Measurements from ENCODE around the gene TMEM125. TPM values are rescaled to one million over a fixed set of nuclear protein-coding genes. Genes with fewer than 3 reads are reported as not detected.

The TMEM125 gene
- total and polyA plus RNA-seq, 8 donors: 7.0 to 41.9 (median 22.8) TPM

DNA sequence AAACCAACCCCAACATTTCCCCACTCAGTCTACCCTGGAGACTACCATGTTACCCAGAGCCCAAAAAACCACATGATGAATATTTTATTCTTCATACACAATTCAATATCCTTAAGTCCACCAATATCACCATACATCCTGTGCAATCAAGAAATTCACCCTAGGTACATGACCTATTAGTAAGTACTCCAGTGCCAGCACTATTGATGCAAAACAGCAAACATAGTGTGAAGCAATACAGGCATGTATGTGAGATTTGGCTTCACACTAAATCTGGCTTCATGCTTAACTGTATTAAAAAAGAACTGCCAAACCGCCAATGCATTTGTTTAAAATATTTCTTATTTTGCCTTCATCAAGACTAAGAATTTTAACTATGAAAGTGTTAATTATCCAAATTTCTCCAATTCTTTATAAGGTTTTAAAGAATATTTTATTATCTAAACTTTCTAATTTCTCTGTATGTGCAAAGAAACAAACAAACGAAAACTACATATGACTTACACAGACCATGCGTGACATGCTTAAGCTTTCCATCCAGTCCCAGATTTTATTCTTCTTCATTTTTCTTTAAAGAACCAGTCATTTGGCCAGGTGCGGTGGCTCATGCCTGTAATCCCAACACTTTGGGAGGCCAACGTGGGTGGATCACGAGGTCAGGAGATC is 22.4 kb upstream of the TMEM125 start:
- Histone ChIP-seq H3K4me1 (no peaks in the 10 kb centered on the region), H3K36me3 (no peaks in the 10 kb centered on the region), H3K9me3 (no peaks in the 10 kb centered on the region), H3K27me3 (no peaks in the 10 kb centered on the region), H3K27ac (no peak overlapping the region), H3K4me3 (no peak overlapping the region)
- intact Hi-C loops (cut with DNase I; ENCODE audit: low total_unique reads): no loop called here
- WGBS, 5 donors: 73 to 93% (median 85%) methylated on average over 6 of the region's 6 CpGs
- DNase-seq: no peak
- TF ChIP-seq POLR2A (IDR thresholded peaks at IDR 0.05) (no peak), POLR2AphosphoS5 (IDR thresholded peaks at IDR 0.05) (no peak), EP300 (IDR thresholded peaks at IDR 0.05) (no peak)
- TF ChIP-seq, protein P1, sequence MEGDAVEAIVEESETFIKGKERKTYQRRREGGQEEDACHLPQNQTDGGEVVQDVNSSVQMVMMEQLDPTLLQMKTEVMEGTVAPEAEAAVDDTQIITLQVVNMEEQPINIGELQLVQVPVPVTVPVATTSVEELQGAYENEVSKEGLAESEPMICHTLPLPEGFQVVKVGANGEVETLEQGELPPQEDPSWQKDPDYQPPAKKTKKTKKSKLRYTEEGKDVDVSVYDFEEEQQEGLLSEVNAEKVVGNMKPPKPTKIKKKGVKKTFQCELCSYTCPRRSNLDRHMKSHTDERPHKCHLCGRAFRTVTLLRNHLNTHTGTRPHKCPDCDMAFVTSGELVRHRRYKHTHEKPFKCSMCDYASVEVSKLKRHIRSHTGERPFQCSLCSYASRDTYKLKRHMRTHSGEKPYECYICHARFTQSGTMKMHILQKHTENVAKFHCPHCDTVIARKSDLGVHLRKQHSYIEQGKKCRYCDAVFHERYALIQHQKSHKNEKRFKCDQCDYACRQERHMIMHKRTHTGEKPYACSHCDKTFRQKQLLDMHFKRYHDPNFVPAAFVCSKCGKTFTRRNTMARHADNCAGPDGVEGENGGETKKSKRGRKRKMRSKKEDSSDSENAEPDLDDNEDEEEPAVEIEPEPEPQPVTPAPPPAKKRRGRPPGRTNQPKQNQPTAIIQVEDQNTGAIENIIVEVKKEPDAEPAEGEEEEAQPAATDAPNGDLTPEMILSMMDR (IDR thresholded peaks at IDR 0.05): no peak

DNA sequence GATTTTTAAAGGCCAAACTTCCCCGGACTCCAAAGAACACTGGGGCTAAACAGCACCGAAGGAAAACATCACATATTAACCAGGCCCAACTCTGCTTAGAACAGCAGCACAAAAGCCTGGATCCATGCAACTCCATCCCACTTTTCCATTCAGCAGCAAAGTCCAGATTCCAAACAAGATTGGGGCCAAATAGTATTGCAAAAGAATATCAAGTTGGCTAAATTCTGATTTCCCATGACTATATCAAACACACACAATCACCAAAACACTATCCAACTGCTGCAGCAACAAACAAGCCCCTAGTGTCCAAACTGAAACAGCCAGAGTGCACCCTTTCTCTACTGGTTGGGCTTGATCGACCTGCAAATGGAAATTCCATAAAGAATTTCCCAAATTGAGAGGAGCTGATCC is 19.4 kb upstream of the TMEM125 start:
- H3K4me3 ChIP-seq: no peak overlapping the region
- no peaks in the 10 kb centered on the region for H3K27me3 ChIP-seq
- TF ChIP-seq POLR2AphosphoS5 (IDR thresholded peaks at IDR 0.05) (no peak), POLR2A (IDR thresholded peaks at IDR 0.05) (no peak), EP300 (IDR thresholded peaks at IDR 0.05) (no peak)
- TF ChIP-seq, protein P1 (IDR thresholded peaks at IDR 0.05): no peak
- intact Hi-C loops (cut with DNase I; ENCODE audit: low total_unique reads): no loop called here
- DNase-seq: no peak
- WGBS, 5 donors: 76 to 90% (median 87%) methylated on average over 3 of the region's 3 CpGs
- no peaks in the 10 kb centered on the region for H3K9me3 ChIP-seq
- H3K27ac ChIP-seq: no peak overlapping the region
- H3K36me3 ChIP-seq: no peaks in the 10 kb centered on the region
- H3K4me1 ChIP-seq: peaks cover under 1 to 7% (median 4%) of the 10 kb centered on the region in 4 donors

DNA sequence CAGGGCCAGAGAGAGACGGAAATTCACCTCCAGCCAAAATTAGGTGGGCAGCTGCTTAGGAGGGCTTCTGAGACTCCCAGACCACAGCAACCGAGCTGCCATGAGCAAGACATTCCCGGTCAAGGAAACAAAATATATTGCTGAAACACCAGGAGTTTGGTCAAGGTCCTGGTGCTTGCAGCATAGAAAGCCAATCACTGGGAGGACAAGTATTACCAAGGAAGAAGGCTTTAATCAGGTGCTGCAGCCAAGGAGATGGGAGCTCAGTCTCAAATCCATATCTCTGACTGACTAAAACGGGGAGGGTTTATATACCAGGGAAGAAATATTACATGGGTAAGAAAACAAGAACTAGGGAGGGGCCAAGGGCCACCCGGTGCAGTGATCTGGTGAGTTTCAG is 18.8 kb upstream of the TMEM125 start:
- no peak for DNase-seq
- 78 to 94% (median 93%) methylated on average over 5 of the region's 5 CpGs for WGBS, 5 donors
- H3K27me3 ChIP-seq: no peaks in the 10 kb centered on the region
- no peak overlapping the region for H3K27ac ChIP-seq
- H3K4me3 ChIP-seq: no peak overlapping the region
- H3K4me1 ChIP-seq: peaks cover 7 to 14% (median 10%) of the 10 kb centered on the region in 4 donors
- no peaks in the 10 kb centered on the region for H3K36me3 ChIP-seq
- TF ChIP-seq, protein P1 (IDR thresholded peaks at IDR 0.05): no peak
- TF ChIP-seq EP300 (IDR thresholded peaks at IDR 0.05): no peak
- TF ChIP-seq POLR2A (IDR thresholded peaks at IDR 0.05): no peak
- no peak for TF ChIP-seq POLR2AphosphoS5 (IDR thresholded peaks at IDR 0.05)
- intact Hi-C loops (cut with DNase I; ENCODE audit: low total_unique reads): no loop called here
- no peaks in the 10 kb centered on the region for H3K9me3 ChIP-seq

DNA sequence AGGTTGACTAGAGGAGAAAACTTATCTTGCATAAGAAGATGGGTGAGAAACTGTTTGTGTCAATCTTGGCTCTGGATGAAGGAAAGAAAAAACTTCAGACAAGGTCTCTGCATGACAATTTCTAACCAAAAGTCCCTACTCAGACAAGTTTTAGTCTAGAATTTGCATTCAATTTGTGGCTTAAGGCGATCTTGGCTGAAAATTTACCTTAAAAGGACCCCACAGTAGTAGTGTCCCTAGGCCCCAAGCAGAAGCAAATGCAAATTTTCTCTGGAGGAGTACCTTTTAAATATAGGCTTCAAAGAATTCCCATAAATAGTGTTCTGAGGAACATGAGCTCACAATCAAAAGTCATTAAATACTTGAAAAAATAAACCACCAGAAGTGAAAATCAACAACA is 17.6 kb upstream of the TMEM125 start:
- intact Hi-C loops (cut with DNase I; ENCODE audit: low total_unique reads): no loop called here

More for the DNA sequence above, 17.6 kb upstream of the TMEM125 start:
- WGBS, 5 donors: 83 to 97% (median 94%) methylated on average over 1 of the region's 1 CpG
- H3K9me3 ChIP-seq: no peaks in the 10 kb centered on the region
- no peaks in the 10 kb centered on the region for H3K27me3 ChIP-seq
- no peak overlapping the region for H3K27ac ChIP-seq
- no peak for DNase-seq
- no peak for TF ChIP-seq POLR2A (IDR thresholded peaks at IDR 0.05)
- TF ChIP-seq POLR2AphosphoS5 (IDR thresholded peaks at IDR 0.05): no peak
- TF ChIP-seq, protein P1 (IDR thresholded peaks at IDR 0.05): no peak
- TF ChIP-seq EP300 (IDR thresholded peaks at IDR 0.05): no peak
- H3K4me1 ChIP-seq: peaks cover 12 to 19% (median 15%) of the 10 kb centered on the region in 4 donors
- H3K4me3 ChIP-seq: no peak overlapping the region
- no peaks in the 10 kb centered on the region for H3K36me3 ChIP-seq
